ENCODE measurements around the gene RBM38.
"Not testable (repeated sequence)": the region's sequence is repeated elsewhere in the genome, so short reads cannot be mapped to it uniquely, and the experiment has no call there.

The RBM38 gene

GRCh38 chr20:57405236-57406016, 14.2 kb downstream of the RBM38 start:
- DNase-seq, result no peak

GRCh38 chr20:57407541-57407956, 16.4 kb downstream of the RBM38 start:
- no peak for DNase-seq

- DNase-seq, result no peak
Observed at GRCh38 chr20:57408131-57408530, 16.9 kb downstream of the RBM38 start.

GRCh38 chr20:57408536-57409233, 17.5 kb downstream of the RBM38 start:
- DNase-seq, result no peak

GRCh38 chr20:57409316-57409671, 18.1 kb downstream of the RBM38 start:
- DNase-seq, result no peak

GRCh38 chr20:57409672-57410397, 18.6 kb downstream of the RBM38 start:
- no peak for DNase-seq

- no peak for DNase-seq
Observed at GRCh38 chr20:57410398-57410920, 19.3 kb downstream of the RBM38 start.

GRCh38 chr20:57410924-57411323, 19.7 kb downstream of the RBM38 start:
- no peak for DNase-seq

- DNase-seq, result no peak
Observed at GRCh38 chr20:57411406-57412283, 20.4 kb downstream of the RBM38 start.

GRCh38 chr20:57412347-57413029, 21.3 kb downstream of the RBM38 start:
- DNase-seq, result peak; percentile 38

GRCh38 chr20:57413986-57414385, 22.8 kb downstream of the RBM38 start:
- no peak for DNase-seq

- no peak for DNase-seq
Observed at GRCh38 chr20:57414867-57415592, 23.8 kb downstream of the RBM38 start.

- DNase-seq, result no peak
Observed at GRCh38 chr20:57415771-57416170, 24.6 kb downstream of the RBM38 start.

GRCh38 chr20:57416296-57417022, 25.3 kb downstream of the RBM38 start:
- DNase-seq, result no peak

- no peak for DNase-seq
Observed at GRCh38 chr20:57417051-57417689, 26.0 kb downstream of the RBM38 start.

- no peak for DNase-seq
Observed at GRCh38 chr20:57417830-57418780, 26.9 kb downstream of the RBM38 start.

- DNase-seq, result not testable (repeated sequence)
Observed at GRCh38 chr20:57419479-57419878, 28.3 kb downstream of the RBM38 start.

- DNase-seq, result no peak
Observed at GRCh38 chr20:57420571-57421252, 29.5 kb downstream of the RBM38 start.
